Forelimb muscle (tissue), 1 donor: ENCODE data around the gene NUB1. TPM values are rescaled to one million over a fixed set of nuclear protein-coding genes. Genes with fewer than 3 reads are reported as not detected.

Experiments
- DNase-seq: peaks from one replicate; pipeline ENCODE4 v3.0.0-alpha.2; 2013; ENCODE audit warnings: low read depth
- polyA plus RNA-seq: library from polyadenylated mRNA; unstranded; fragments of 120-200 nt; gene quantifications from one replicate; pipeline ENCODE4 v1.2.1, GENCODE V29; 2013; ENCODE audit not compliant: insufficient read length

Gene NUB1
- polyA plus RNA-seq, 1 donor, result 35.5 TPM

DNA sequence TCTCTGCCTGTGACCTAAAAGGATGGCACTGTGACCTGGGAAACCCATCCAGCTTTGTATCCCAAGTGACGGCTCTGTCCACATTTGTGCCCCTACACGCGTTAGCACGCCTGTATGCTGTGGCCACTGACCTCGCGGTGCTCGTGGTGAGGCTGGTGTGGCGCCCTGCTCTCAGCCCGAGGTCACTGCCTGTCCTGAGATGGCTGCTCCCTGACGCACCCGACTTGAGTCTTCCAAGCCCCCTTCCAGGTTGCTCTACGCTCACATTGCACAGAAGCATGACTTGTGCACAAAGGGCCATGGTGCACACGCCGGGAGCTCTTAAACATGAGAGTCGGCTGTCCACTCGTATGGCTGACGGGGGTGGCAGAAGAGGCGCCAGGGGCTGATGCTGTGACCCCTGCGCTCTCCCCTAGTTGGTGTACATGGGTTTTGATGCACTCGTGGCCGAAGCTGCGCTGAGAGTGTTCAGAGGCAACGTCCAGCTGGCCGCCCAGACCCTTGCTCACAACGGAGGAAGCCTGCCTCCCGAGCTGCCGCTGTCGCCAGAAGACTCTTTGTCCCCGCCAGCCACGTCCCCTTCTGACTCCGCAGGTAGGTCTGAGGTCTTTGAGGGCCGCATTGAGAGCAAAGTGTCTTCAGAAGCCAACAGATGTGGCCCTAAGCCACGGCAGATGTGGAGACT, 34.7 kb downstream of the NUB1 start:
- DNase-seq, result no peak

DNA sequence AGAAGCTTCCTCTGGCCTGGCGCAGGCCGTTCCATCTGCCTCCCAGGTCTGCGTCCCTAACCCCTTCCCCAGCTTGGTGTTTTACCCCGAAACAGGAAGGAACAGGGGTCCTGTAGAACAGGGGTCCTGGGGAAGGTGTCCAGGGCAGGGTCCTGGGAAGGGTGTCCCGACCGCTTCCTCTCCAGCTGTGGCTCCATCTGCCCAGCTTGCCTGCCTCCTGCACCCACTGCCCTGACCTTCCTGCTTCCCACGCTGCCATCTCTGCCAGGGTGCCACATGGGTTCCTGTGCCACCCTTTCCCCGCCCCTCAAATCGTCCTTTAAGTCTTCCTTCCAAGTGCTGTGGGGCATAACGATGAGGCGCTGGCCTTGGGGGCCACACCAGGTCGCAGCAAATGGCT, 35.8 kb downstream of the NUB1 start:
- DNase-seq, result no peak

DNA sequence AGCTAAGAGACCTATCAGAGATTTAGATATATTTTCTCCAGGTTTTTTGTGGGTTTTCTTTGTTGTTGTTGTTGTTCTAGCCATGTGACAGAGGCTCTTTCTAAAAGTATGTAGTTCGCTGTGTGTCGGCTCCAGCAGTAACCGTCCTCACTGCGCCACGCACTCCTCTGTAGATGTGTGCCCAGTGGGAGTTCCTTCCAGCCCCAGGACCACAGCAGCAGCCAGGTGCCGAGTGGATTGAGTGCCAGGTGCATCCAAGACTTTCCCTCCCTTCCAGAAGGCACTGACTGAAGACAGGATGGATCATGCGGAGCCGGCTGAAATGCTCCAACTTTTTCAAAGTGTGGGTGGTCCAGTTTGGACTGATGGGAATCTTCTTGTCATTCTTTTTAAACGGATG, 36.4 kb downstream of the NUB1 start:
- no peak for DNase-seq

DNA sequence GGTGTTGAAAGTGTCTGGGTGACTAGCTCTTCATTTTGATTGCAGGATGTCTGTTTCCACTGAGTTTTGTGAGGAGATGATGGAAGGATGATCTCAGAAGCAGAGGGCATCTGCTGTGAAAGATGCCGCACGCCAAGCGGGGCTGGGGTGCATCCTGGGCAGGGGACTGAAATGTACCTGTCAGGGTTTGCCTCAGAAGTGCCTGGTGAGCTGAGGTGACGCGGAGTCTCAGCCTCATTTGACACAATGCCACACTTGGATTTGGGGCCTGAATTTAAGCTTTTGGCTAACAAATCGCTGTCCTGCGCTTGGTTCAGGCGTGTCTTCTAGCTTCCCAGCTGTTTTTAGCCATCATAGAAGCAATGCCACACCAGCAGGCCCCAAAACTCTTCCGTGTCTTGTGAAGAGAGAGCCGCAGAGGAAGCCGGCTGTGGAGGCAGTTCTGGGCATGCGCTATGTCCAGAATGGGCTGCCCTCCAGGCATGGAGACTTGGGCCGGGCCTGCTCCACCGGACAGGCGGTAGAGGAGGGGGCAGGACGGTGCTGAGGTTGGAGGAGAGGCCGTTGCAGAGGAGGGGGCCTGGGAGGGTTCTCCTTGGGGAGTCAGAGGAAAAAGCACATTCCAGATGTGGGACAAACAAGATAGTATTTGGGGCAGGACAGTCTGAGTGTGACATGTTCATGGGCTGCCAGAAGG, 37.0 kb downstream of the NUB1 start:
- no peak for DNase-seq

DNA sequence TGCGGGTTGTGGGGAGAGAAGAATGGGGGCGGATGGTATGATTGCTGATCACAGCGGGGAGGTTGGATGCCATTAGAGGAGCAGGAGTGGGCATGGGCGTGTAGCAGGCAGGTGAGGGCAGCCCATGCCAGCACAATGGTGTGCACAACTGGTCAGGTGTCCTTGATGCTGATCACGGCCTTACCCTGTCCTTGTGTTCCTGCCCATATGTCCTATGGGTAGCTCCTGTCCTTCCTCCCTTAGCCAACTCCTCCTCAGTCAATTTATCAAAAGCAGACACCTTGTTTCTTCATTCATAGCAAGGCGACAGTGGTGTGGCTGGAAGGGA, 37.5 kb downstream of the NUB1 start:
- no peak for DNase-seq

DNA sequence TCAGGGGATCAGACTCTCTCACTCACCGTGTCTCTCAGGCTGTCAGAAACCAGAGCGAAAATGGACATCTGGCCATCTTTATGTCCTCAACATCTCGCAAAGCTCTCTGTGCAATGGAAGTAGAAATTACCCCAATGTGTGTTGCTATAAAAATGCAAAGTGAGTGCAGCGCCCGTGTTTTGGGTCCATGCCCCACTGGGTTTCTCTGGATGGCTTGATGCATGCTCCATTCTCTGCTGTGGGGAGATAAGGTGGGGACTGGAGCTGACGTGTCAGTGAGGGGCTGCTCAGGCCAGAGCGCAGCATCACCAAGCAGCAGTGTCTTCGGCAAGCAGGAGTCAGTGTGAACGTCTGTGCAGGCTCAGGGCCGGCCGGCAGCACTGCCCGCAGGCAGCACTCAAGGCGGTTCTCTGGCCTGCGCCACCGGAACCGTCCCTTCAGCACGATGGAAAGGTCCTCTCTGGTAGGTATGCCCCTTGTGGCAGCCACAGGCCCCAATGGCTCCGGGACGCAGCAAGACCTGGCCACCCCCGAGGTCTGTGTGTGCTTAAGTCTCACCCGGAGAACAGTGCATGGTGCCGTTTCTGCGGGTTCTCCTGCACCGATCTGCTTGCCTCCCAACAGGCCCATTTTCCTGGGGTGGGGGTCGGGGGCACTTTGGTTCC, 38.1 kb downstream of the NUB1 start:
- no peak for DNase-seq

DNA sequence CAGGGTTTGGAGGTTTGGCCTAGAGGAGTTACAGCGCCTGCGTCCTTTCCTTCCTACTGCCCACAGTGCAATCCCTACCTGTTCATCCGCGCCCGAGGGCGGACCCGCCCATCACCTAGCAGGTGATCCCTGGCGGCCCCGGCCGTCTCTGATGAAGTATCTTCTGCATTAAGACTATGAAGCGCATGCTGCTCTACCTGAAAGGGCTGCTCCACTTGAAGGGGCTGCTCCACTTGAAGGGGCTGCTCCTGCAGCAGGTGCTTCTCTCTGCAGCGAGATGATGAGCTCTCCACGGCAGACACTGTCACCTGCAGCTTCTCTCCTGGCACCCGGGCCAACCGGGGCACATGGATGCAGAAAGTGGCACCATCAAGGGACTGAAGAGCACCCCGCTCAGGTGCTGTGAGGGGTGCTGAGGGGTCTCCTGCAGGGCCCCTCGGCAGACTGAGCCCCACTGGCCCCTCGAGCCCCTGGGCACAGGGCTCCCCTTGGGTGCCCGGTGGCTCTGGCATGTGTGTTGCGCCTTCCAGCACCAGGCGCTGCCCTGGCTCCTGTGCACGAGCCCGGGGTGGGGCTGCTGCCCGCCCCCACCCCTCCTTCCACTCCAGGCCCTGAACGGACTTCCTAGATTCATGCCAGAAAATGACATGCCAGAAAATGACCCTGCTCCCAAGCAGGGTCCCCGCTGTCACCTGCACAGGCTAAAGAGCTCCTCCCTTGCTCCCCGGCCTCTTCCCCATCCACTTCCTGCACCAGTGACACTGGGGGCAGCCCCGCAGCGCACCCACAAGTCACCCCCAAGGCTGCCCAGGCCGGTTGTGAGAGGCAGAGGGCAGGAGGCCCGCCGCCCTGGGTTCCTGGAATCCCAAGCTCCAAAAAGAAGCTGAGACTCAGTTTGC, 38.8 kb downstream of the NUB1 start:
- no peak for DNase-seq

DNA sequence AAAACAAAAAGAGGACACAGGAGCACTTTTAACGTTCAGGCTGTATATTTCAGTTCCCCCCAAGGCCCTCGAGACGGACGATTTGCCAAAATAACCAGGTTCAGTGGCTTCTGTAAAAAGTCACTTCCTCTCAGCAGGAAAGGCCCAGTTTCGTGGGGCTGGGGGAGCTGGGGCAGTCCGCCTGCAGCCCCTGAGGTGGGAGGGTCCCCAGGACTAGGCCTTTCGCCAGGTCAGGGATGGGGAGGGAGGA, 39.4 kb downstream of the NUB1 start:
- no peak for DNase-seq

DNA sequence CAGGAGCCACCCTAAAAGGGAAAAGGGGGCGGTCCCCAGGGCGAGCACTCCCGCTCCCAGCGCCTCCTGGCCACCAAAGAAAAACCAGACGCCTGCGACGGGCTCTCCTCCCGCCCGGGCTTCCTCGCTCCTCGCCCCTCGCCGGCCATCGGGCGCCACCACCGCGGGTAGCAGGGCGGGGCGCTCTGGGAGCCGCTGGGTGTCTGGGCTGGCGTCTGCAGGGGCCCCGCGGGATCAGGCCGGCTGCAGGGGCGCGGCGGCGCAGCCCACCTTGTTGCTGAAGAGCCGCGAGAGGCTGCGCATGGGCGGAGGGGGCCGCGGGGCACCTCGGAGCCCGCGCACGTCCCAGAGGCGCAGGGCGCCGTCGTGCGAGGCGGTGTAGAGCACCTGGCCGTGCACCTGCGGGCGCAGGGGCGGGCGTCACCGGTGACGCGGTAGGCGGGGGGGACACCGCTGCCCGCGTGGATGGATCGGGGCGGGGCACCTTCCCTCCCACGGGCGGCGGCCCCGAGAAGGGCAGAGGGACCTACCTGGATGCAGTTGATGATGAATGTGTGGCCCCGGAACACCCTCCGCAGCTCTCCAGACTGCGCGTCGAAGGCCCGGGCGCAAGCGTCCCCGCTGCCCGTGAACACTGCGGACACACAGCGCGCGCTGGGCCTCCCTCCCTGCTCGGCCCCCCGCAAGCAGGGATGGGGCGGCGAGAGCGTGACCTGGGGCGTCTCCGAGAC, 39.9 kb downstream of the NUB1 start:
- no peak for DNase-seq

DNA sequence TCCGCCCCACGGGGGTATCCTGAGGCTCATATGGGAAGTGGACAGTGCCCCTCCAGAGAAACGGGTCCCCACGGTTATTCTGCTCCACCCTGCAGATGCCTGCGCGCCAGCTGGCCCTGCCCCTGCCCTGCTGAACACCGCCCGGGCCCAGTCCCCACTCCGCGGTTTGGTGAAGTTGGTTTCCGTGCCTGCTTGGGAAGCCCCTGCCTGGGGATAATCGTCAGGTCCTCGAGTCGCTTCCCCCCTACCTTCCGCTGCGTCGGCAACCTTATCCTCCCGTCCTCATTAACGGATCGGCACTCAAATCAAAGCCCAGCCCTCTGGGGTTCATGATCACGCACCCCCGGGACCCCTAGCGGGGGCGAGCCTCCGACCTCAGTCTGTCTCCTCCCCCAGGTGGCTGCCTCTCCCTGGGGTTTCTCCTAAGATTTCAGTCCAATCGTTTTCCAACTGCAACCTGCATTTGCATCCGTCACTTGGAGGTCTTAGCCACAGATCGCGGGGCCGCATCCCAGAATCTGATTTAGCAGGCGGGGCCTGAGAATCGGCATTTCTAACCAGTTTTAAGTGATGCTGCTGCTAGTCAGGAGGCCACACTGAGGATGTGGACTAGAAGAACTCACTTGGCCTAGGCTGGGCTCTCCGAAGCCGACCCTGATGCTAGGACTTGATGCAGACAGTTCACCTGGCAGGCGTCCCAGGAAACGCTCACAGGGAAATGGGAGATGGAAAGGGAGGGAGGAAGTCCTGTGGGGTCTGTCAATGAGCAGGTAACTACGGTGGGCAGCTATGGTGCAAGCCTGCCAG, 40.7 kb downstream of the NUB1 start:
- no peak for DNase-seq

DNA sequence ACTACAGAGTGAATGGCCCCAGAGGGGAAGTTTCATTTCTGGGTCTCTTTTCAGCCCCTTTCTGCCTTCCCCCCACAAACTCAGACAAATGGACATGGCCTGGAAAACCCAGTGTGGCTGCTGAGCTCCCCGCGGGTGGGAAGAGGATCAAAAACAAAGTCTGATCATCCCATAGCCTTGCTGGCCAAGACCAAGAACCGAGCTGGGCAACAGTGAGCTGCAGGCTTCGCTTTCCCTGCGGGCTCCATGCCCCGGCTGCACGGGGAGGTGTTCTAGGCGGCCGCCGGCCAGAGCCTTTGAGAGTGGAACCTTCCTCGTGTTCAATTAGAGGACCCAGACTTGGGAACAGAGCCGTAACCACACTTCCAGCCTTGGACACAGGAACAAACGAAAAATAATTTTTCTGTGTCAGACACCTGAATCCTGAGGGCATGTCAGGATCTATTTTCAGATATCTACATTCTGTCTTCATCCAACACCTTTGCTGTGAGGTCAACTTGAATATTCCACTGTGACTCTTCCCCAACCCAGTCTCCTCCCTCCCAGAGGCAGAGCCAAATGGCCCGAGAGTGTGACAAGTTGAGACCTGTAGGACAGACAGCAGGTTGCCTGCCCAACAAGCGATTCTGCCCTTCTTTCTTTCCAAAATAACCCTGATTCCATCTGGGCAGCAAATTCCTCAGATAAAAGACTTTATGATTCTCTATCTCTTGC, 42.2 kb downstream of the NUB1 start:
- no peak for DNase-seq

DNA sequence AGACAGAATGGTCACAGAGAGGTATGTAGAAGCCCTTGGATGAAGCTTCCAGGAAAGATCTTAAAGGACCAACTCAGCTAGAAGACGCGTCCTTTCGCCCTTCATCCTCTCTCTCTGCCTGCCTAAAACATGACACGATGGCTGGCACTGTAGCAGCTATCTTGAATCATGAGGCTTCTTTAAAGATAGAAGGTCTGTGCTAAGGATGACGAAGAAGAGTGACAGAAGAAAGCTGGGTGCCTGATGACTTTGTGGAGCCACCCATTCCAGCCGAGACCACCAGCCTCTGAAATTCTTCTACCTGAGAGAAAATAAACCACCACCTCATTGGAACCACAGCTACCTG, 42.7 kb downstream of the NUB1 start:
- DNase-seq, result no peak

DNA sequence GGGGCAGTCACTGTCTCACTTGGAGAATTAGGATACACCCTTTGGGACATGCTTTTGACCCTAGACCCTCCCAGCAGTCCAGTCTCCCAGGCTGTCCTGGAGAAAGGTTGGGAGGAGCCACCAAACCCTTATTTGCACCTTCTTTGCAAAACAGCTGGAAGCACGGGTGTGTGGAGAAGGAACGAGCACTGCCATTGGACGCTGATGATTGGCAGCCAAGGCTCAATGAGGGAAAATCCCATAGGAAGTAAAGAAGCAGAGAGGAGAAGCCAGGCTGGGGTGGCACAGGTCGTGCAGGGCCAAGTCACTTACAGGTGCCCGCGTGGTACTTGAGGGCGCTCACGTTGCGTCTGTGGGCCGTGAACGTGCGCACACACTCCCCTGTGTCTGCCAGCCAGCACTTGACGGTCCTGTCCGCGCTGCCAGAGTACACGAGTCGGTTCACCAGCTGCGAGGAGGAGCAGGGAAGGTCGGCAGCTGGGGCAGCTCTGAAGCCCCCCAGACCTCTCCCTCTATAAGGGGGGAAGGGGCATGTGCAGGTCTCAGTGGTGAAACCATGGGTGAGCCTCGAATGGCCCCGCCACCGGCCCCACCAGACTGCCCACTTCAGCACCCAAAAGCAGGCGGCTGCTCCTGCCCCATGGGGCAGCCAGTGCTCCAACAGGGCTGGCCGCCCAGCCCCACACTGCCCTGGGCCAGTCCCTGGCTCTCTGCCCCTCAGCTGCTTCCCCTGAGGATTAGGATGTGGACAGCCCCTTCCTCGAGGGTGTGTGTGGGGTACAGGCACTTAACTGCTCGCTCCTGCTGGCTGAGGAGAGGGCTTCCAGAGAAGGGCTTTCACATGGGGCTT, 43.4 kb downstream of the NUB1 start:
- DNase-seq, result no peak

DNA sequence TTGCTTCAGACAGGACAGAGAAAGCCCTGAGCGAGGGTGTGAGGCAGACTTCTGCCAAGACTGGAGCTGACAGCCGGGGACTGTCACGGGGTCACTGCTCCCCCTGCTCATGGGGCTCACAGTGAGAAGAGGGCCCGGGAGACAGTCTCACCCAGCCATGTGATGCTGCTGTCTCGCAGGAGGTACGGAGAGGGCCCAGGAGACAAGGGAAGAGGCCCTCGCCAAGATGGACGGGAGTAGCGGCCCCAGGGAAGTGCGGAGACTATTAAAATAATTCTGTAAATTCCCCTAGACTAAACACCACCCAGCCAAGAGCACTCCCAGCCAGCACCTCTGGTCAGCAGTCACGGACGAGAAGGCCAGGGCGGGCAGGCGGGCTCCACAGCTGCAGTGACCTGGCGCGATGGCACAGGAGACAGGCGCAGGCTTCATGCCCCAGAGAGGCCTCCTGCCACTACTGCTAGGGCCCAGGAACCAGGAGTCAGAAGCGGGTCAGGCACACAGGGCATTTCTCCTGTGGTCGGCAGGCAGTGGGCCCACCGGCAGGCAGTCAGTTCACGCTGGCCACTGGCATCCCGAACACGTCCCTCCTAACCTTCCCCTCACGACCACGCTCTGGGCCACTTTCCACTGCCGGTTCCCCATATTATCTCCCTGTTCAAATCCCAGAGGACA, 44.2 kb downstream of the NUB1 start:
- DNase-seq, result no peak

DNA sequence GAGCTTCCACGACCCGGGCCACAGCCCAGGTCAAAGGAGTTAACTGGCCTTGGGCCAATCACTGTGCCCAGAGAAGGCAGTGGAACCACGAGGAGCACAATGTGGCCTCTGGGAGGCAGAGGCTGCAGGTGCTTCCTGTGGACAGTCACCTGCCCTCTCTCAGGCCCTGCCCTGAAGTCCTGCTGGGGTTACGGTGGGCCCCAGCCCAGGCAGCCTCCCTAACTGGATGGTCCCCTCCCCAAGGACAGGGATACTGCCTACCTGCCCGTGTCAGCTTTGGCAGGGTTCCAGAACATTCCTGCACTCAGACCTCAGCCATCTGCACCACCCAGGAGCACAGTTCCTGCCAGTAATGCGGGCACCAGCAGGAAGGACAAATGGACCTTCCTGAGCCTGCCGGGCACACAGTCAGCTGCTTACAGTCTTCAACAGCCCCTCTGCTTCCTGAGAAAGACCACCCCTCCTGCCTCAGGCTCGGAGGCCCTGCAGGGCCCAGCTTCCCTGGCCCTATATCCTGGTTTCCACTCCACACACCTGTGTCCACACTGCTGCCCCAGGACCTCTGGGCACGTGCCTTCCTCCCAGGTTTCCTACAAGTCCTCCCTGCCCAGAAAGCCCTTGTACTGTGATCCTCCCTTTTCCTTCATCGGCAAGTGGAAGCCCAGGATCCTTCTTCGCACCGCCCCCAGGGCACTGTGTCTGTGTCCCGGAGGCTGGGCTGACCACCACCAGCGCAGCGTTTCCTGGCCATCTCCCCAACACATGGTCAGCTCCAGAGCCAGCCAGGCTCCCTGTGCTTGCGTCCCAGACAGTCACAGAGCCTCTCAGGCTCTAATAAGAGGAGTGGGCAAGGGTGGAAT, 44.9 kb downstream of the NUB1 start:
- no peak for DNase-seq

DNA sequence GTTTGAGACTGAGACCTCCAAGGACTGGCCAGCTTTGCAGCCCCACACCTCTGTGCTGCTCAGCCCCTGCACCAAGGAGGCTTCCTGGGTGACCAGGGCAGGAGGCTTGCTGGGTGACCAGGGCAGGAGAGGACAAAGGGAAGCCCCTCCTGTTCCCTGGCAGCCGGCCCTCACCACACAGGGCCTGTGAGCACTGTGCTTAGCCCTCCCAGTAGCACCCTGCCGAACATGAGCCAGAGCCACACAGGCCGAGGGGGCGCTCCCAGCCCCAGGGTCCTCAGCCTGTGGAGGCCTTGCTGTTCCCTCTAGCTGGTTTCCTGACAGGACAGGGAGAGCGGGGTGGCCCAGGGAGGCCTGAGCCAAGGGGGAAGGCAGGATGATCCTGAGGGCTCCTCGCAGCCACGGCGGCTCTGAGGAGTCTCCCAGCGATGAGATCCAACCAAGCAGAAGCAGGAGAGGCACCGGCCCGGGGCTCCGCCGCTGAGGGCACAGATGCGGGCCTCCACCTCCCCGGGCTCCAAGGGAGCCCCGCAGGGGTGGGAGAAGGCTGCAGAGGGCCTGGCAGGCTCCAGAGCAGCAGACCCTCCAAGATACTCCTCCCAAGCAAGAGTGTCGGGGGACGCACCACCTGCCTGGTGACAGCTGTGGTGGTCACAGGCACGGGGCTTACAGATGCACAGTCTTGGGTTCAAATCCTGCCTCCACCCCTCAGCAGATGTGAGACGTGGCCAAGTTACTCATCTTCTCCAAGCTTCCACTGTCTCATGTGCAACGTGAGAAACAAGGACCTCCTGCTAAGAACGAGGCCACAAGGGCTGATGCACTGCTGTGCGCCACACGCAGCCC, 45.8 kb downstream of the NUB1 start:
- DNase-seq, result no peak

DNA sequence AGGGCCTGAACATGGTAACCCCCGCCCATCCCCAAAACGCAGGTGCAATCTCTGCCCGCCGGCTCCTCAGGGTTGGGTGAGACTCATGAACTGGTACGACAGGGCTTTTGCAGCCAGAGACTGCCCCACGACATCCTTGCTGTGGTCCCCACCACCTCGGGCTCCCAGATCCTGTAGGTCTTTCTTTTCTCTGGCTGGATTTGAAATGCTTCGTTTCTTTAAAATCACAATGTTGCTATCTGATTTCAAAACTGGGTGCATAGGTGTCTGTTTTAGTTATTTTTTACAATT, 46.3 kb downstream of the NUB1 start:
- DNase-seq, result no peak
